ENCODE data around the gene INO80. TPM values are rescaled to one million over a fixed set of nuclear protein-coding genes. Genes with fewer than 3 reads are reported as not detected.

INO80 gene
- total RNA-seq, 1 experiment from 2014 or later, result 38.4 TPM

- BruUV-seq (replicated peaks), result no TSS peak
- no peaks in the 10 kb centered on the region for H3K79me2 ChIP-seq (ENCODE audit: low read length)
- peak overlapping the region; percentile 42 for H2AFZ ChIP-seq (ENCODE audit: low read length)
- H3K9me3 ChIP-seq (ENCODE audit: low read length), result no peaks in the 10 kb centered on the region
- ChIA-PET POLR2A (ENCODE audit: unreplicated experiment) (interaction anchor here (0.6 kb wide), 1 partner anchor 662 kb away, joined by 4 read pairs; no protein-coding TSS in a partner anchor), CTCF (no interaction called here)
- no peaks in the 10 kb centered on the region for H3K36me3 ChIP-seq (ENCODE audit: low read depth, low read length)
- peak; percentile 36 for DNase-seq
- H3K27me3 ChIP-seq (ENCODE audit: low read length), result no peaks in the 10 kb centered on the region
- no peaks in the 10 kb centered on the region for H4K20me1 ChIP-seq (ENCODE audit: low read length)
- H3K9ac ChIP-seq (ENCODE audit: low read length), result no peak overlapping the region
- H3K27ac ChIP-seq (ENCODE audit: low read length), result peak overlapping the region; percentile 21
- intact Hi-C loops (cut with micrococcal nuclease), result loop anchor here (5.0 kb wide), 1 partner anchor 44 kb away; the partner anchor contains the start of gene INO80
- no peak for ATAC-seq
- no peaks in the 10 kb centered on the region for H3F3A ChIP-seq (ENCODE audit: low read length, unreplicated experiment)
- H3K4me2 ChIP-seq (ENCODE audit: low read length), result peak overlapping the region; percentile 38
- H3K4me1 ChIP-seq (ENCODE audit: insufficient read depth, low read length), result peaks cover 18% of the 10 kb centered on the region
- H3K9me2 ChIP-seq (replicated peaks; ENCODE audit: low read length), result no peaks in the 10 kb centered on the region
- no peak overlapping the region for H3K4me3 ChIP-seq (ENCODE audit: low read length)
- TF ChIP-seq, protein P1, sequence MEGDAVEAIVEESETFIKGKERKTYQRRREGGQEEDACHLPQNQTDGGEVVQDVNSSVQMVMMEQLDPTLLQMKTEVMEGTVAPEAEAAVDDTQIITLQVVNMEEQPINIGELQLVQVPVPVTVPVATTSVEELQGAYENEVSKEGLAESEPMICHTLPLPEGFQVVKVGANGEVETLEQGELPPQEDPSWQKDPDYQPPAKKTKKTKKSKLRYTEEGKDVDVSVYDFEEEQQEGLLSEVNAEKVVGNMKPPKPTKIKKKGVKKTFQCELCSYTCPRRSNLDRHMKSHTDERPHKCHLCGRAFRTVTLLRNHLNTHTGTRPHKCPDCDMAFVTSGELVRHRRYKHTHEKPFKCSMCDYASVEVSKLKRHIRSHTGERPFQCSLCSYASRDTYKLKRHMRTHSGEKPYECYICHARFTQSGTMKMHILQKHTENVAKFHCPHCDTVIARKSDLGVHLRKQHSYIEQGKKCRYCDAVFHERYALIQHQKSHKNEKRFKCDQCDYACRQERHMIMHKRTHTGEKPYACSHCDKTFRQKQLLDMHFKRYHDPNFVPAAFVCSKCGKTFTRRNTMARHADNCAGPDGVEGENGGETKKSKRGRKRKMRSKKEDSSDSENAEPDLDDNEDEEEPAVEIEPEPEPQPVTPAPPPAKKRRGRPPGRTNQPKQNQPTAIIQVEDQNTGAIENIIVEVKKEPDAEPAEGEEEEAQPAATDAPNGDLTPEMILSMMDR (conservative IDR thresholded peaks at IDR 0.05; ENCODE audit: low read depth, low read length), result no peak
- TF ChIP-seq EZH2 (IDR thresholded peaks at IDR 0.05; ENCODE audit: low read length, unreplicated experiment) (no peak), EZH2phosphoT487 (IDR thresholded peaks at IDR 0.05; ENCODE audit: borderline replicate concordance, low read length) (no peak)
Measured at GRCh38 chr15:41161336-41161735, 45.3 kb upstream of the INO80 start.

DNA sequence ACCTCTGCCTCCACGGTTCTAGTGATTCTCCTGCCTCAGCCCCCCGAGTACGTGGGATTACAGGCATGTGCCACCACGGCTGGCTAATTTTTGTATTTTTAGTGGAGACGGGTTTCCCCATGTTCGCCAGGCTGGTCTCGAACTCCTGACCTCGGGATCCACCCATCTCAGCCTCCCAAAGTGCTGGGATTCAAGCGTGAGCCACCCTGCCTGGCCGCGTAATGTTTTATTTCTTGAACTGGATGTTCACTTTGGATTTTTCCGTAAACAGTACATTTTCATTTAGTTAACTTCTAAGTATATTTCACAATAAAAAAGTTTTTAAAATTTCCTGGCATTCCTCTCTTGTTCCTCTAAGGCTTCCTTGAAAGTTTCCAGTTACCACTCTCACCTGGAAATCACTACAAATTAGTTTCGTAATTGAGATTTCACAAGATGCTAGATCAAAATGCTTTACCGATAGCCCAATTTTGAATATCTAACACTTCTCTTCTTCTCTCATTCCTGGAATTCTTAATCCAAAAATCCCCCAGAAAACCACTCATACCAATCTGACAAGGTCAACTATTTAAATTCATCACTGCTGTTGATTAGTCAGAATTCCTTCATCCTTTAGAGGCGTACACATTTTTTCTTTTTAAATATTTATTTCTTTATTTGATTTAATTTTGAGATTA is 44.7 kb upstream of the INO80 start:
- Histone ChIP-seq H3K9ac (ENCODE audit: low read length) (no peak overlapping the region), H3K4me1 (ENCODE audit: insufficient read depth, low read length) (peaks cover 18% of the 10 kb centered on the region), H2AFZ (ENCODE audit: low read length) (peak overlapping the region; percentile 42; the same call in 1 of the 2 replicates), H3K9me3 (ENCODE audit: low read length) (no peaks in the 10 kb centered on the region), H3K4me2 (ENCODE audit: low read length) (peak overlapping the region; percentile 15; the same call in 1 of the 2 replicates), H3K9me2 (replicated peaks; ENCODE audit: low read length) (no peaks in the 10 kb centered on the region), H3K27ac (ENCODE audit: low read length) (no peak overlapping the region), H3K4me3 (ENCODE audit: low read length) (no peak overlapping the region), H3K36me3 (ENCODE audit: low read depth, low read length) (no peaks in the 10 kb centered on the region), H3F3A (ENCODE audit: low read length, unreplicated experiment) (no peaks in the 10 kb centered on the region), H3K27me3 (ENCODE audit: low read length) (no peaks in the 10 kb centered on the region), H4K20me1 (ENCODE audit: low read length) (no peaks in the 10 kb centered on the region), H3K79me2 (ENCODE audit: low read length) (no peaks in the 10 kb centered on the region)
- CTCF ChIA-PET, result no interaction called here
- ATAC-seq (no peak), DNase-seq (peak; percentile 46)
- intact Hi-C loops (cut with micrococcal nuclease), result loop anchor here (5.0 kb wide), 1 partner anchor 43 kb away; the partner anchor contains the start of gene INO80
- TF ChIP-seq, protein P1 (conservative IDR thresholded peaks at IDR 0.05; ENCODE audit: low read depth, low read length), result no peak
- TF ChIP-seq EZH2phosphoT487 (IDR thresholded peaks at IDR 0.05; ENCODE audit: borderline replicate concordance, low read length), result no peak
- no peak for TF ChIP-seq EZH2 (IDR thresholded peaks at IDR 0.05; ENCODE audit: low read length, unreplicated experiment)
- BruUV-seq (replicated peaks), result no TSS peak
- POLR2A ChIA-PET (ENCODE audit: unreplicated experiment), result interaction anchor here (0.6 kb wide), 1 partner anchor 662 kb away, joined by 4 read pairs; no protein-coding TSS in a partner anchor

DNA sequence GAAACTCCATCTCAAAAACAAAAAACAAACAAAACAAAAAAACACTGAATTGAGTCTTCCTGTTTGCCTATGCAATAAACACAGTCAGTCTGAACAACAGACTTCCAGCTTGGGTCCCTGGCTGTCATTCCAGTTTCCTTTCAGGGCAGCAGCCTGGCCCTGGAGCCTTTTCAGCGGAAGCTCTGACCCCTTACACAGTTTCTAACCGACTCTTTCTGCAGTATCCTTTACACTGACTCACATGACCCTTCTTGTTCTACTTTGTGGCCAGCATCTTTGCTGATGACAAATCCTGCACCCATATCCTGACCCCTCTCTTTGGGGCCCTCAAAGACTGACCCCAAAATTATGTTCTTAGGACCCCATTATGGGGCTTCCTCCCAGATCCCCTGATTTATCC is 38.3 kb upstream of the INO80 start:
- Histone ChIP-seq H3K27me3 (ENCODE audit: low read length) (no peaks in the 10 kb centered on the region), H3K36me3 (ENCODE audit: low read depth, low read length) (no peaks in the 10 kb centered on the region), H3K4me1 (ENCODE audit: insufficient read depth, low read length) (peaks cover 32% of the 10 kb centered on the region), H3K4me2 (ENCODE audit: low read length) (peak overlapping the region; percentile 31; the same call in 1 of the 2 replicates), H3K9me2 (replicated peaks; ENCODE audit: low read length) (no peaks in the 10 kb centered on the region), H3K79me2 (ENCODE audit: low read length) (no peaks in the 10 kb centered on the region), H4K20me1 (ENCODE audit: low read length) (no peaks in the 10 kb centered on the region), H3F3A (ENCODE audit: low read length, unreplicated experiment) (no peaks in the 10 kb centered on the region), H2AFZ (ENCODE audit: low read length) (no peak overlapping the region), H3K4me3 (ENCODE audit: low read length) (no peak overlapping the region), H3K9ac (ENCODE audit: low read length) (no peak overlapping the region), H3K9me3 (ENCODE audit: low read length) (no peaks in the 10 kb centered on the region), H3K27ac (ENCODE audit: low read length) (peak overlapping the region; percentile 37; the same call in 1 of the 2 replicates)
- ATAC-seq (peak; percentile 72), DNase-seq (peak; percentile 79)
- no TSS peak for BruUV-seq (replicated peaks)
- POLR2A ChIA-PET (ENCODE audit: unreplicated experiment), result interaction anchor here (0.6 kb wide), 1 partner anchor 17 kb away, joined by 5 read pairs; no protein-coding TSS in a partner anchor
- no peak for TF ChIP-seq EZH2 (IDR thresholded peaks at IDR 0.05; ENCODE audit: low read length, unreplicated experiment)
- TF ChIP-seq, protein P1 (conservative IDR thresholded peaks at IDR 0.05; ENCODE audit: low read depth, low read length), result no peak
- no peak for TF ChIP-seq EZH2phosphoT487 (IDR thresholded peaks at IDR 0.05; ENCODE audit: borderline replicate concordance, low read length)
- CTCF ChIA-PET, result no interaction called here
- intact Hi-C loops (cut with micrococcal nuclease), result no loop called here
